Cerebellar cortex (tissue), 1 donor: Measurements from ENCODE around the gene SULF2.

Experiments
- DNase-seq: peaks from one replicate; pipeline ENCODE4 v3.0.0-alpha.2; 2015; ENCODE audit warnings: low spot score

Gene SULF2

DNA sequence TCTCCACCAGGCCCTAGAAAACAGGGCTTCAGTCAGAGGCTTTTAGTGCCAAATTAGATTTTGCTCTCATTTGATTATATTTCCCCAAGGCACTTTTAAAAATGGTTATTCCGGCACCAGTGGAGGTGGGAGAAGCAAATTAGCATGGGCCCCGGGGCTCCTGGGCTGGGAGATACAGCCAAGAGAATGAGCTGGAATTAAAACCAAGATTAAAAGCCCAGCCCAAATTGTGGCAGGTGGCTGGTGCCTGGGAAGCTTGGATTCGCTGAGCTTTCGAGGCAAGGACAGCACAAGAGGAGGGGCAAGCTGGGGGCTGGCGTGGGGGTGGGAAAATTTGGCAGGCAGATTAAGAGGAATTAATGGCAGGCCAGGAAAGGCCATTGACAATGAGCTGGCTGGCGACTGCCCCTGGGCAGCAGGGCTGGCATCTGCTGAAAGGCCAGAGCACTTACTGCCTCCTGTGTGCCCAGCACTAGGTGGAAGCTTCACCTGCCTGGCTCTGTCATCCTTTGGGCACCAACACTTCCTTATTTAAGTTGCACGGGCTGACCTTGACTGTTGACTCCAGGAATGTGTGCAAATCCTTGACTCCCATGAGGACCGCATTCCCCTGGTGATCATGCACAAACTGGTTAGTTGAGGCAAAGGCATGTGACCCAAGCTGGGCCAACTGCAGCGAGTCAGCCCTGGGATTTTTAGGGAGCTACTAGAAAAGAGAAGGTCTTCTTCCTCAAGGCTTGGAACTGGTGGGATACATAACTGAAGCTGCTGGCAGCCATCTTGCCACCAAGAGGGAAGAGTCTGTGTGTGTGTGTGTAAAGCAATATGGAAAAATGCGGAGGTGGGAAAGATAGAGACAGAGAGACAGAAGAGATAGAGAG is 76.1 kb downstream of the SULF2 start:
- no peak for DNase-seq

DNA sequence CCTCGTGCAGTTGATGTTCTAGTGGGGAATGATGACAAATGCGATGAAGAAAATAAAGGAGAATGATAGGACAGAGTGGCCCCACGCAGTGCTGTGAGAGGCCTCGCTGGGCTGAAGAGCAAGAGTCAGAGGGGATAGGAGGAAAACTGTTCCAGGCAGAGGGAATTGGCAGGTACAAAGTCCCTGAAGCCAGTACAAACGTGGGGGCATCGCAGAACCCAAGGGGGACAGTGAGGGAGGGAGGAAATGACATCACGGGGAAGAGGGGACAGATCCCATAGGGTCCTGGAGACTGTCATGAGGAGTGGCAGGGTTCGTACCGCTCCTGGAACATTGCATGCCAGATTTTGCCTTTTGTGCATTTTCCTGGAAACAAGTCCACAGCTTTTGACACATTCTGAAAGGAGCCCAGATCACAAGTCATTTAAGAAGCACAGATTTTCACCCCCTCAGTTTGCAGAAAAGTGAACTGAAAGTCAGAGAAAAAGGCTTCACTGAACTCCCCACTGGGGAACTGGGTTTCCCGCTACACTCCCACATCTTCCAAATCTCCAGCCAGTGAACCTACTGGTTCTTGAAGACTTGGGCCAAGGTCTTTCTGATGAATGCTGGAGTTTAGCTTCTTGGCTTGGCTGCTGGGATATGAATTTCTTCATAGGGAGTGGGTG is 77.0 kb downstream of the SULF2 start:
- DNase-seq, result no peak

DNA sequence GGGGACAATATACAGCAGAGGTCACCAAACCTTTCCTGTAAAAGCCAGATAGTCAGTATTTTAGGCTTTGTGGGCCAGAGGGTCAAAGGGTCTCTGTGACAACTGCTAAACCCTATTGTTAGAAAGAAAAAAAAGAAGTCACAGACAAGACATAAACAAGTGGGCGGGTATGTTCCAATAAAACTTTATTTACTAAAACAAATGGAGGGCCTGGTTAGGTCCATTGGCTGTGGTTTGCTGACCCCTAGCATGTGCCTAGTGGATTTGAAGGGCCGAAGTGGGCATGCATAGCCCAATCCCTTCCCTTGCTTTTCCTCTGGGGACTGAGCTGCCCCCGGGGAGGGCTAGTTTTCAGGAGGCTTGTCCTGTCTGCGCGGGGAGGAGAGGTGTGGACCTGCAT is 78.9 kb downstream of the SULF2 start:
- DNase-seq, result no peak

DNA sequence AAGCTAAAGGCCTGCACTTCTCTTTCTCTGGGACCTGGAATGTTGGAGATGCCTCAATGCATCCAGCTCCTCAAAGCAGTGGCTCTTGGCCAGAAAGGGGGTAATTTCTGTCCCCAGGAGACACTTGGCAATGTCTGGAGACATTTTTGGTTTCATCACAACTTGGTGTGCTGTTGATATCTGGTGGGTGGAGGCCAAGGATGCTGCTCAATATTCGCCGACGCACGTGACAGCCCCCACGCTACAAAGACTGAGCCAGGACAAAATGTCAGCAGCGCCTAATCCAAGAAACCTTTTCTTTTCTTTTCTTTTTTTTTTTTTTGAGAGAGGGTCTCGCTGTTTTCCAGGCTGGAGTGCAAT is 79.8 kb downstream of the SULF2 start:
- no peak for DNase-seq

DNA sequence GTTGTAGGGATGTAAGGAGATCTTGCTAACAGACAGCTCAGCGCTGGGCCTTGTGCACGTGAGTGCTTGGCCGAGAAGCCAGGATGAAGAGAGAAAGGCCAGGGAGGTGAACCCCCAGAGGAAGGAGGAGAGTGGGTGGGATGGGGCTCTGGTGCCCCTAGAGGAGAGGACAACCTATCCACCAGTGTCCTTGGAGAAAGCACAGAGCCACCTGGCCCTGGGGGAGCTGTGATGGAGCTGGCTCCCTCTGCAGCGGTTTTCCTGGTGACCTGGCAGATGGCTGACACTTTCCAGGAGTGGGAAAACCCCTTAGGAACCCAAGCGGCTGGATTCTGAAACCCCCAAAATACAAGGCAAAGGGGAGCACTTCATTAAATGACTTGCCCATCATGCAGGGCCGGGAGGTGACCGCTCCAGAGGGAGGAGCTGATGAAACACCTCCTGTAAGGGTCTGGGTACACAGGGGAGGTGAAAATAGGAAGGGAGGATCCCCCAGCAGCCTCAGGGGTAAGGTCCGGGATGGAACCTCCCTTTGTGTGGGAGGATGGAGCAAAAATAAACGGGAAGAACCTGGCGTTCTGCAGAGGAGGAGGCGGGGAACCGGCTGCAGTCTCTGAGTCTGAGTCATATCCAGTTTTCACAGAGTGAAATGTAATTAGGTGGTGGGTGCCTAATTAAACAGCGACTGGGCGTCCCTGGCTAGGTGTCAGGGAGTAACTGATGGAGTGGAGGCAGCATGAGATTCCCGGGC is 80.4 kb downstream of the SULF2 start:
- DNase-seq, result no peak

DNA sequence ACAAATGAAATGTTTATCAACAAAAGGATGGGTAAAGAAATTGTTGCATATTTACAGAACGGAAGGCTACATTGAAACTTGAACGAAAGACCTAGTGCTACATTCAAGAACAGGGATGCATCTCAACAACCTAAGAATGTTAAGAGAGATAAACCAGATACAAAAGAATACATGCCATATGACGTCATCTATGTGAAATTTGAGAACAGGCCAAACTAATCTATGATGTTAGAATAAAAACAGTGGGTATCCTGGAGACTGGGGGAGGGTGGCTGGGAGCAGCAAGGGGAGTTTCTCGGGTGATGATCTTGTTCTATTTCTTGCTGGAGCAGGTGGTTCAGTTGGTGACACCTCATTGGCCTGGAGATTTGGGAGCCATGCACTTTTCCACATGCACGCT is 81.5 kb downstream of the SULF2 start:
- no peak for DNase-seq

DNA sequence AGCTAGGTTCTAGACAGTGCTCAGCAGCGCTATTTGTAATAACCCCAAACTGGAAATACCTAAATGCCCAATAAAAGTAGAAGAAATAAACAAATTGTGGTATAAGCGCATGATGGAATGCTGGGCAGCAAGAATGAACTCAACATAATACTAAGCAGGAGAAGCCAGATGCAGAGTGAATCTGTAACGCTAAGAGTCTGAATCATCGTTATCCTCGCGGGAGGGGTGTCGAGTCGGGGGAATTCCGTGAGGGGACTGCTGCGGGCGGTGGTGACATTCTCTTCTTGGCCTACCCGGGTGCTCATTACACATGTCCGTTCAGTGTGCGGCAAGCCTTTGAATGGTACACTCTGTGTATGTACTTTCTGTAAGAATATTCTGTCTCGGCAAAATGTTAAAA is 83.7 kb downstream of the SULF2 start:
- DNase-seq, result no peak

DNA sequence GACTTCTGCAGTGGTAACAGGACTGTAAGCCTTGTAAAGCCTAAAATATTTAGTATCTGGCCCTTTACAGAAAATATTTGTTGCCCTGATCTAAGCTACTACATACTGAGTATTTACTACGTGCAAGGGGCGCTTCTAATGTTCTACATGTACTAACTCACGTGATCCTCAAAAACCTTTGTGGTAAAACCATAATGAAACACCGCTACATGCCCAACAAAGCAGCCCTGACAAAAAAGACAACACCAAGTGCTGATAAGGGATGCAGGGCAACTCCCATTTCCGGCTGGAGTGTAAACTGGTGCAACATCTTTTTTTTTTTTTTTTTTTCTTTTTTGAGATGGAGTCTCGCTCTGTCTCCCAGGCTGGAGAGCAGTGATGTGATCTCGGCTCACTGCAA is 85.0 kb downstream of the SULF2 start:
- no peak for DNase-seq

DNA sequence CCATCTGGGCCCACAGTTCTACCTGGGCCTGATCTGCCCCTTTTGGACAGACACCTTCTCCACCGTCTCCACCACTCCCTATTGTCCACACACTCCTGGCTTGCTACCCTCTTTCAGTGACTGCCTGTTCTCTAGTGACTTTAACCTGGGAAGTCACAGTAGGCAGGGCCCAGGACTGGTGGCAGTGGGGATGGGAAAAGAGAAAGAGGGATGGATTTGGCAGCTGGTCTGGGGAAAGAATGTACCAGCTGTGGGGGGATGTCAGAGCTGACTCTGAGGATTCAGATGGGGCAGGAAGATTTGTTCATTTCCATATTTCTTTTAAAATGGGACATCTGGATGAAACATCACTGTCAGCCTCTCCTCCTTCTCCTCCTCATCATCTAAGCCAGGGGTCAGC is 85.5 kb downstream of the SULF2 start:
- DNase-seq, result no peak

DNA sequence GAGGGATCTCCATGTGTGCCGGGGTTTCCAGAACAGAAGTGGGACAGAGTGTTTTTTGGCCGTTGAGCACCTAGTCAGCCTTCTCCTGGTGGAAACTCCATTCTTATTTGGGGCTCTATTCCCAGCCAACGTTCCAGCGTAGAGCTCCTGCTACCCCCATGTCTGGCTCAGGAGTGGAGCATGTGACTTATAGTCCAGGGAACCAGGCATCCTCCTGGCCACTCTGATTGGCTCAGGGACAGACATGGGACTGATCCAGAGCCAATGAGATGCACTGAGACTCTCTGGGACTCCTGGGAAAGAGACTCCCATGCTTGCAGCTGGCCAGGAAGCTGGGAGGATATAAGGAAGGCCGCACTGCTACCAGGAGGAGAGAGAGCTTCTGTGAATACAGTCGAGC is 87.1 kb downstream of the SULF2 start:
- DNase-seq, result no peak

DNA sequence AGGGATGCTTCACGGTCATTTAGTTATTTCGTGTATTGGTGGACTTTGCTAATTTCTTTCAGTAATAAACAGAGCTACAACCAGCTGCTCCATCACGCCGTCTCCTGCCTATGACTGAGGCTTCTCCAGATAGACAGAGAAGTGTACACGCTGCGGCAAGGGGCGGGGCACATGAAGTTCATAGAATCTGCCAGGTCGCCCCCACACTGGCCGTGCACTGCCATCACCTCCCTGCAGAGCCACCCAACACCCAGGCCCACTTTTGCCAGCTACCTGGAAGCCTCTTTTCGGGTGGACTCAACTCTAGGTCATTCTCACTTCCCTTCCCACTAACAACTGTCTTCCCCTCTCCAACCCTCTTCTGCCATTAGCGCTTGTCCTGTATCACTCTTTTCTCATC is 88.4 kb downstream of the SULF2 start:
- no peak for DNase-seq

DNA sequence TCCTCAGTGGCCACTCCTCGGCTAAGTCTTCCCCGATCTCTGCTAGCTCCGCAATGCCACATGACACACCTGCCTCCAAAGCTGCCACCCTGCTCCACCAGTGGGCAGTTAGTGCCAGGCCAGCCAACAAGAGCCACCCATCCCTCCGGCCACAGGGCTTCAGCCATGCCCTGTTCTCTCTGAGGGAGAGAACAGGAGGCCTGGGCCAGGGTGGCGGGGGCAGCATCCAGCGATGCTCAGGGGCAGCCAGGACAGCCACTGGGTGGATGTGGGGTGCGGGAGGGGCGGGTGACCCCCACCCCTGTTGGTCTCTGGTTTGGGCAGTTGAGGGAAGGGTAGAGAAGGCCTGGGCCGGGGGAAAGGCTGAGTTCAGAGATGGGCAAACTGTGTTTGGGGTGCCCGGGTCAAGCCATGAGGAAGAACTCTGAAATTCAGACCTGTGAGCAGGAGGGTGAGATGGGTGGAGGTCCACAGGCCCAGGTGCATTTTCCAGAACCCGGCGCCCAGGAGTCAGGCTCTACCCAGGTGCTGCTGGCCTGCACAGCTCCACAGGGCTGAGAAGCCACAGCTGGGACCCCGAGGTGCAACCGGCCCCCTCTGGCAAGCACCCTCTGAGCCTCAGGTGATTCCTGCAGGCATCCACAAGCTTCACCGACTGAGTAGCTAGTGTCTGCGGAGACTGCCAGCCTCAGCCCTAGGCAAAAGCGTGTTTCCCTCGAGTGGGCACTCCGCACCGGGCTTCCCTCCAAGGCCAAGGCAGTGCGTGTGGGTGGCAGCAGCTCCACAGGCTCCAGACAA is 91.1 kb downstream of the SULF2 start:
- DNase-seq, result no peak

DNA sequence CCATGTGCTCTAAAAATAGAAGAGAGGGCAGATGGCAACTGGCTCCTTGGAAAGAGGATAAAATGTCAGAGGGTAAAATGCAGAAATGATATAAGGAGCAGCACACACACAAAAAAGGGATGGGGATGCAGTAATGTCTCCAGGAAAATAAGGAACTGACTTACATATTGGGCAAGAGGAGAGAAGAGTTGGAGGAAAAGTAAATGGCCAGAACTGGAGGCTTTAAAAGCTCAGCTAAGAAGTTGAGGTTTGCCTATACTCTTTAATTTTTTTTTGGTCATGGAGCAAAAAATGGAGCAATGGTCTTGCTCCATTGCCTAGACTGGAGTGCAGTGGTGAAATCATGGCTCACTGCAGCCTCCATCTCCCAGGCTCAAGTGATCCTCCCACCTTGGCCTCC is 93.7 kb downstream of the SULF2 start:
- no peak for DNase-seq

DNA sequence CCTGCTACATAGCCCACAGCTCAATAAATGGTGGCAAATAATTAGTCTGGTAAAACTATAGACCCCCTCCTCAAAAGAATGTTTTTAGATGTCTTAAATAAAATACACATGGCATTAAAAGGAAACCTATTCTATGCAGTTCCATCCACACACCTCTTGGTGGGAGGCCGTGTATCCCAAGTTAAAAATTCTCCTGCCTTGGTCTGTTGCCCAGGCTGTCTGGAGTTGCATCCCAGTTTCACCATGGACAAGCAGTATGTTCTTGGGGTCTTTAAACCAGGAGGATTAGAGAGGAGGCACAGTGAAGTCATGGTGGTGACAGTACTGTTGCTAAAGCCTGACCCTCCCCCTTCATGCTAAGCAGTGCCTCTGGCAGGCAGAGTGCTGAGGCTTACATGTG is 95.5 kb downstream of the SULF2 start:
- no peak for DNase-seq

DNA sequence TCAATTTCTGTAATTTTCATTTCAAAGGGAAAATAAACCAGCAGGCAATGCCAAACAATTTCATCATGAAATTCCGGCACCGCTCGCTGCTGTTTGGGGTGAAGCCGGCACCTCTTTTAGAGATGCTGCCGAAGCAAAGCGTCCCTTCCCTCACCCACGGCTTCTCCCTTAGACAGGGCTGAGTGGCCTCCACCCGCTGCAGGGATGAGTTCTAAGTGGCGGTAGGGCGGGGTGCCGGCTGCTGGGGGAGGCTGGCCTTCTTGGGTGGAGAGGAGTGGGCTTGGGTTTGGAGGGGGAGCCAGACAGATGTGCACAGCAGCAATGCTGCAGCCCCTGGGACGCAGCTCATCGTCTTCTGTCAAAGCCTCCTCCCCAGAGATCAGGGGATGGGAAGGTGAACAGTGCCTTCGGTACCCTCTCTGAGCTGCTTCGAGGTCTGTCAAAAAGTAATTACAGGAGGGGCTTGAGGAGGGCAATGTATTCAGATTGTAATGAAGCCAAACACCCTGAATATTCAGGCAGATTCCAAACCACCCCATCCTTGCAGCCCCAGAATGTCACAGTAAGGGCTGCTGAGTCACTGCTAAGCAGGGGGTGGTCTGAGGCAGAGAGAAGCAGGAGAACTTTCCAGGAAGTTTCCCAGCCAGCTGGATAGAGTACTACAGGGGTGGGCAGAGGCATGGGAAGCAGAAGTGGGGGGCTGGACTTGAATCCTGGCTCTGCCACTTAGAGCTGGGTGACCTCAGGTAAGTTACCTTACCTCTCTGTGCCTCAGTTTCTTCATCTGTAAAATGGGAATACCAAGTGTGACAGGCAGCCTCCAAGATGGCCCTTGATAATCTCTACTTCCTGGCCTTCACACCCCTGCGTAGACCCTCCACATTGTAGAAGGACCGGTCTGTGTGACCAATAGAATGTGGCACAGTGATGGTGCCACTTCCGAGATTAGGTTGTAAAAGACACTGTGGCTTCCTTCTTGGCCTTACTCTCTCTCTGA is 96.6 kb downstream of the SULF2 start:
- DNase-seq, result no peak

DNA sequence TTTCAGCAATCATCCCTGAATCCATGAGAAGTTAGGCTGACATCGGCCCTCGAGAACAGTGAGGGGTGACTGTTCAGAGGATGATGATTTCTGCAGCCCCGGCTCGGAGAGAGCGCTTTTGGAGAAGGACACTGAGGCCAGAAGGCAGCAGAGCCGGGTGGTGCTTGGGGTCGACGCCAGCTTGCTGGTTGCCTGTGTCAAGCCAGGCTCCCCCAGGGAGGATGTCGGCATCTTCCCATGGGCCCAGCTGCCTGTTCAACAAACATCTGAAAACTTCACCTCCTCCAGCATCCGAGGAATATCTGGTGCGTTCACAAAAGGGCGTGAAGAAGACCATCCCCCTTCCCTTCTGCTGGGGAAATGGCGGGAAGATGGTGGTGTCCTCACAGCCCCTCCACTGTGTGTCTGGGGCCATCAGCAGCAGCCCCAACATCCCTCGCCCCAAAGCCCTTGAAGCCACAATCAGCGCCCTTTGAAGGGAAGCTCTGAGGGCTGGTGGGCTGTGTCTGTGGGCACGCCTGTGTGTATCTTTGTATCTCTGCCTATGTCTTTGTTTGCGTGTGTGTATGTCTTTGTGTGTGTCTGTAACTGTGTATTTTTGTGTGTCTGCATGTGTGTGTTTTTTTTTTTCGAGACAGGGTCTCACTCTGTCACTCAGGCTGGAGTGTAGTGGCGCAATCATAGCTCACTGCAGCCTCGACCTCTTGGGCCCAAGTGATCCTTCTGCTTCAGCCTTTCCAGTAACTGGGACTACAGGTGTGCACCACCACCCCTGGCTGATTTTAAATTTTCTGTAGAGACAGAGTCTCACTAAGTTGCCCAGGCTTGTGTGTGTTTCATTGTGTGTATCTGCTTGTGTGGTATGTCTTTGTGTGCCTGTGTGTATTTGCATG is 97.9 kb downstream of the SULF2 start:
- no peak for DNase-seq

DNA sequence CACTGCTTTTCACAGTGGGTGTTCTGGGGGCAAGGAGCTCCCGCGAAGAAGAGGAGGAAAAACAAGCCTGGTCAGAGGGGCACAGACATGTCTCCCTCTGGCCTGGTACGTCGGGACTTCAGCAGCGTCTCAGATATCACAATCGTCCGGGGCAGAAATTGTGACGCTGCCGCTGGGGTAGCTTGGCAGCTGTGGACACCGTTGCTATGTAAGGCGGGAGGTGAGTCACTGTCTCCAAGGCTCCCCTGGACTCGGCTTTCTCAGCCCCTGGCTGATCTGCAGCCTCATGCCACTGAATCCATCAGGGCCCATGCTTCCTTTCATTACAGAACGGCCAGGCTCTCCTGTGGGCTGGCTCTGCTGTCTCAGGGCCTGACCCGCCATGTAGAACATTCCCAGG is 98.7 kb downstream of the SULF2 start:
- no peak for DNase-seq

DNA sequence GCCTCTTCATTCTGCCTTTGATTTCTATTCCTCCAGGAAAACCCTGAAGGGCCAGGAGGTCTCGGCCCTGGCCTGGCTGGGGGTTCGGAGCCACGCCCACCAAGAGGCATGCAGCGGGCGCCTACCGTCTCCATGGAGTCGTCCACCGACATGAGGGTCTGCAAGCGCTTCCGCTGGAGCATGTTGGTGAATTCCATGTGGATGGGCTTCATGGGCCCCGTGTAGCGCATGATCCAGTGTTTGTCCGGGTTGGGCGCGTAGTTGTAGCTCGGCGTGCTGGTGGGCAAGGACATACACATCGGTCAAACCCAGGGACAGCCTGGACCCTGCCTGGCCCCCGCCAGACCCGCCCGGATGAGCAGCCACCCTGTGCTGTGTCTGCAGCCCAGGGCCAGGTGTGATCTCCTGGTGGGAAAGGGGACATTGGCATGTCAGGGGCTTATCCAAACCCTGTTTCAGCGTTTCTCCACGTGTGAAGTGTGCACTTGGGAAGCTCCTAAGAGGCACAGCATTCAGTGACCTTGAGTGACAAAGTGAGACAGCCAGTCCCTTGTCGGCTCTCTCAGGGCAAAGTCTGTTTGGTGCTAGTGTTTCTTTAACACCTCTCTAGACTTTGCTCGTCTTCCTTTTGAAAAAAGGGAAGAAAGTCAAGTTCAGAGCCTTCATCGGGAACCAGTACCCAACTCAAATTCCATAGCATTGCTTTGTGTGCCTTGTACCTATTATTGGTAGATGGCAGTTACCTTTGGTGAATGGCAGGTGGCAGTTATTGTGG is 100.8 kb downstream of the SULF2 start:
- no peak for DNase-seq

DNA sequence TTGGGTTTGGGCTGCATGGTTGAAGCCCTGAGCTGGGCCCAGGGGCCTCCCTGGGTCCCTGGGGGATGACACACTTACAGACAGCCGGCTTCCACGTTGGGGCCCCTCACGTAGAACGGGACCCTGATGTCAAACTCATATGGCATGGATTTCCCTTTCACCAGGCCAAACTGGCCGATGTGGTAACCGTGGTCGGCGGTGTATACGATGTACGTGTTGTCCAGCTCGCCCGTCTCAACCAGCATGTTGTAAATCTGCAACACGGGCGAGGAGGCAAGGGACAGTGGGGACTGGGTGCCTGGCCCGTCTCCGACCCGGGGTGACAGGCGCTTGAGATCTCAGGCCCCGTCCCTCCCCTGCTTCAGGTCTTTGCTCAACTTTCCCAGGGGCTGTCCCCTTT is 102.4 kb downstream of the SULF2 start:
- DNase-seq, result no peak
